ENCODE measurements around the gene FCHSD2. TPM values are rescaled to one million over a fixed set of nuclear protein-coding genes. Genes with fewer than 3 reads are reported as not detected.

FCHSD2 gene
- total and polyA plus RNA-seq, 2 donors (not counting 1 experiment from before 2014, with no cell fraction given), result 113 to 189 TPM

DNA sequence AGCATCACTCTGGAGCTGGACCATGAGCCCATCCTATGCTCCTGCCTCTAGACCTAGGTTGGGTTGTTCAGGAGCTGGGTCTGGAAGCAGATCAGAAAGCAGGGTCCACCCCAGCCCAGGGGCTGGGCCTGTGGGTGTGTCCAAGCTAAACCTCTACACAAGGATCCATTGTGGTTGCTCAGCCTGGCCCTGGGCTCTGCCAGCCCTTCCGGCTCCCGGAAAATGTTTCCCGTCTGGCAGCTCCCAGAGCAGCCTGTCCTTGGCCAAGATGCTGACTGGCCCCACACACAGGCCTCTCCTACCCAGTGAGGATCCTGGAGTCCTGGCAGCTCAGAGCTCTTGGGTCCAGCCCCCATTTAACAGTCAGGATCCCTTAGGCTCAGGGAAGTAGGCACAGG, 35.3 kb upstream of the FCHSD2 start:
- Histone ChIP-seq H3K27ac (ENCODE audit: low read length in 2 of 2) (peak overlapping the region; percentile 17 to 19), H3K9me3 (ENCODE audit: control extremely low read depth in 1 of 3, control insufficient read depth in 2 of 3, insufficient read depth in 1 of 3, low read length in 2 of 3) (no peaks in the 10 kb centered on the region), H4K20me1 (ENCODE audit: control insufficient read depth, insufficient read depth, low read length, poor library complexity, severe bottlenecking) (no peaks in the 10 kb centered on the region), H3K4me3 (ENCODE audit: control extremely low read depth in 1 of 5, extremely low read depth in 1 of 5, insufficient read depth in 1 of 5, low read depth in 2 of 5, low read length in 4 of 5) (peak overlapping the region in 1 of 5 experiments; percentile 16), H3K36me3 (replicated peaks in 1 of 2; ENCODE audit: control extremely low read depth in 1 of 2, control insufficient read depth in 1 of 2, extremely low read depth in 1 of 2, insufficient read depth in 2 of 2, low read length in 1 of 2) (no peaks in the 10 kb centered on the region), H2AFZ (ENCODE audit: insufficient read depth, low read depth, low read length, poor library complexity, severe bottlenecking) (peak overlapping the region; percentile 75), H3K79me2 (ENCODE audit: control insufficient read depth, insufficient read depth, low read length) (peaks cover 47% of the 10 kb centered on the region), H3K4me2 (replicated peaks; ENCODE audit: low read depth, low read length, poor library complexity, severe bottlenecking) (peak overlapping the region; percentile 56), H3K27me3 (replicated peaks in 1 of 4; ENCODE audit: control extremely low read depth in 1 of 4, control insufficient read depth in 3 of 4, insufficient read depth in 4 of 4, low read length in 3 of 4) (no peaks in the 10 kb centered on the region), H3K9ac (ENCODE audit: low read length) (peak overlapping the region; percentile 28), H3K4me1 (ENCODE audit: control insufficient read depth in 2 of 2, insufficient read depth in 2 of 2, low read length in 2 of 2) (peaks cover 32 to 46% of the 10 kb centered on the region in 2 donors)
- Mint-ChIP-seq H3K27ac (peak overlapping the region; percentile 81), H3K4me3 (no peak overlapping the region), H3K9me3 (ENCODE audit: insufficient read depth) (no peaks in the 10 kb centered on the region), H3K27me3 (no peaks in the 10 kb centered on the region), H3K4me1 (peaks cover 41% of the 10 kb centered on the region)
- 88% methylated on average over 3 of the region's 3 CpGs for WGBS (ENCODE audit: insufficient coverage)
- no peak for DNase-seq
- intact Hi-C loops (cut with micrococcal nuclease), result loop anchor here (5.0 to 10.0 kb wide), 3 partner anchors 53 to 440 kb away; no protein-coding TSS in a partner anchor
- no peak for ATAC-seq (ENCODE audit: low read depth)
- POLR2A ChIA-PET, result interaction anchor here (0.6 to 4.4 kb wide), 10 partner anchors 13 to 345 kb away, joined by 3 to 62 read pairs (median 4); partner anchors contain the start of gene FCHSD2
- CTCF ChIA-PET, result interaction anchor here (0.5 to 9.6 kb wide), 62 partner anchors 9 to 455 kb away, joined by 3 to 271 read pairs (median 5); partner anchors contain the start of genes FCHSD2 and STARD10
- no peak for TF ChIP-seq CTCF (IDR thresholded peaks at IDR 0.05)
- TF ChIP-seq EZH2 (IDR thresholded peaks at IDR 0.05; ENCODE audit: borderline replicate concordance, insufficient read depth, low read depth, low read length, poor library complexity, severe bottlenecking), result no peak

DNA sequence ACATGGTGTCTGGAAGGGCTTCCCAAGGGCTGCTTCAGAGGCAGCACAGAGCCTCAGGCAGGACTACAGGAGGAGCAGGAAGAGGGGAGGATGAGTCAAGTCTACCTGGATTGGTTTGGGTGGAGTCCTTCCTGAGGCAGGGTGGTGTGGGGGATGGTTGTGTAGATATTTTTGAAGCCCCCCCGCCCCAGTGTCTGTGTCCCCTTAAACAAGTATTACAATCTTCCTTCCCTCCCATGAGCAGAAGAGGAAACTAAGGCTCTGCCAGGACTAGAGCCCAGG, 34.7 kb upstream of the FCHSD2 start:
- DNase-seq (no peak), ATAC-seq (ENCODE audit: low read depth) (no peak)
- Histone ChIP-seq H3K4me1 (ENCODE audit: control insufficient read depth in 2 of 2, insufficient read depth in 2 of 2, low read length in 2 of 2) (peaks cover 32 to 46% of the 10 kb centered on the region in 2 donors), H3K9me3 (ENCODE audit: control extremely low read depth in 1 of 3, control insufficient read depth in 2 of 3, insufficient read depth in 1 of 3, low read length in 2 of 3) (no peaks in the 10 kb centered on the region), H3K9ac (ENCODE audit: low read length) (no peak overlapping the region), H3K4me3 (ENCODE audit: control extremely low read depth in 1 of 5, extremely low read depth in 1 of 5, insufficient read depth in 1 of 5, low read depth in 2 of 5, low read length in 4 of 5) (no peak overlapping the region), H4K20me1 (ENCODE audit: control insufficient read depth, insufficient read depth, low read length, poor library complexity, severe bottlenecking) (no peaks in the 10 kb centered on the region), H3K79me2 (ENCODE audit: control insufficient read depth, insufficient read depth, low read length) (peaks cover 47% of the 10 kb centered on the region), H3K36me3 (replicated peaks in 1 of 2; ENCODE audit: control extremely low read depth in 1 of 2, control insufficient read depth in 1 of 2, extremely low read depth in 1 of 2, insufficient read depth in 2 of 2, low read length in 1 of 2) (no peaks in the 10 kb centered on the region), H3K27me3 (replicated peaks in 1 of 4; ENCODE audit: control extremely low read depth in 1 of 4, control insufficient read depth in 3 of 4, insufficient read depth in 4 of 4, low read length in 3 of 4) (no peaks in the 10 kb centered on the region), H3K4me2 (replicated peaks; ENCODE audit: low read depth, low read length, poor library complexity, severe bottlenecking) (peak overlapping the region; percentile 56), H3K27ac (ENCODE audit: low read length in 2 of 2) (no peak overlapping the region), H2AFZ (ENCODE audit: insufficient read depth, low read depth, low read length, poor library complexity, severe bottlenecking) (peak overlapping the region; percentile 64)
- Mint-ChIP-seq H3K4me3 (peak overlapping the region; percentile 46), H3K27ac (peak overlapping the region; percentile 83), H3K27me3 (no peaks in the 10 kb centered on the region), H3K4me1 (peaks cover 42% of the 10 kb centered on the region), H3K9me3 (ENCODE audit: insufficient read depth) (no peaks in the 10 kb centered on the region)
- POLR2A ChIA-PET, result interaction anchor here (1.1 to 4.4 kb wide), 6 partner anchors 13 to 345 kb away, joined by 3 to 62 read pairs (median 14); partner anchors contain the start of gene FCHSD2
- intact Hi-C loops (cut with micrococcal nuclease), result loop anchor here (5.0 to 10.0 kb wide), 3 partner anchors 52 to 440 kb away; no protein-coding TSS in a partner anchor
- TF ChIP-seq CTCF (IDR thresholded peaks at IDR 0.05) (no peak), EZH2 (IDR thresholded peaks at IDR 0.05; ENCODE audit: borderline replicate concordance, insufficient read depth, low read depth, low read length, poor library complexity, severe bottlenecking) (no peak)
- CTCF ChIA-PET, result interaction anchor here (0.7 to 9.6 kb wide), 28 partner anchors 10 to 454 kb away, joined by 3 to 271 read pairs (median 12); partner anchors contain the start of genes FCHSD2 and STARD10
- no CpG with 5 or more reads among the region's 1 CpG for WGBS (ENCODE audit: insufficient coverage)

Data from B cell (primary cell).